GM12878 (cell line): ENCODE measurements around the gene SERPINB13. TPM values are rescaled to one million over a fixed set of nuclear protein-coding genes. Genes with fewer than 3 reads are reported as not detected.

Experiments used
- ATAC-seq: fragments of 200-7000 bp; cut with Tn5 transposase; 3 replicates; pipeline ENCODE4 v1.9.1; 2020; ENCODE audit warnings: mild to moderate bottlenecking, moderate library complexity
- BruUV-seq: library from RNA; stranded (reverse); fragments of 400-500 nt; replicated peaks from 2 replicates; lab custom pipeline; 2021; lab: Mats Ljungman, UMichigan
- CTCF ChIA-PET: fragments of 300-600 bp; sonication (Branson Sonifier 250); formaldehyde crosslinking; extraction: SDS; loops from one replicate; lab custom pipeline; 2021; ENCODE audit warnings: inconsistent platforms; lab: Yijun Ruan, JAX
- POLR2A ChIA-PET: fragments of 350-600 bp; formaldehyde crosslinking; extraction: SDS; loops from one replicate; lab custom pipeline; 2021; ENCODE audit warnings: inconsistent platforms; lab: Charles Lee
- RAD21 ChIA-PET: fragments of 300-600 bp; sonication (Branson Sonifier 250); formaldehyde crosslinking; loops from one replicate; lab custom pipeline; 2023; ENCODE audit warnings: antibody characterized with exemption; ENCODE audit not compliant: unreplicated experiment; lab: Charles Lee
- SMC1A ChIA-PET: fragments of 300-600 bp; sonication (Branson Sonifier 250); formaldehyde crosslinking; loops from one replicate; lab custom pipeline; 2023; ENCODE audit not compliant: unreplicated experiment, uncharacterized antibody; lab: Charles Lee
- DNase-seq: peaks from one replicate; pipeline ENCODE4 v3.0.0-alpha.2; 2011; ENCODE audit warnings: low read depth, low spot score
- FAIRE-seq: peaks from 3 replicates; lab custom pipeline; 2011; peaks lifted over from hg19 to GRCh38; lab: Jason Lieb, UNC
- H2AFZ ChIP-seq: 2 replicates; pipeline ENCODE4 v1.6.0; 2011; ENCODE audit warnings: low read depth, low read length, control low read depth; ENCODE audit not compliant: control insufficient read depth
- H3K27ac ChIP-seq: 2 replicates; pipeline ENCODE4 v1.5.1; 2011; ENCODE audit warnings: control low read depth; ENCODE audit not compliant: control insufficient read depth, insufficient read depth
- H3K27me3 ChIP-seq, 2 experiments: replicated peaks in 1 of 2; 2 replicates each; pipeline versions ENCODE4 v1.6.0 to v1.6.1; 2011; ENCODE audit warnings: low read length in 1 of 2; ENCODE audit not compliant: control insufficient read depth in 2 of 2, insufficient read depth in 2 of 2
- H3K36me3 ChIP-seq, 2 experiments: 2 replicates each; pipeline ENCODE4 v1.5.1; 2011; ENCODE audit warnings: low read length in 1 of 2; ENCODE audit not compliant: control insufficient read depth in 2 of 2, insufficient read depth in 2 of 2
- H3K4me1 ChIP-seq: 2 replicates; pipeline ENCODE4 v1.6.1; 2011; ENCODE audit warnings: mild to moderate bottlenecking, low read length, moderate library complexity, mixed read lengths; ENCODE audit not compliant: control insufficient read depth, insufficient read depth
- H3K4me2 ChIP-seq: 2 replicates; pipeline ENCODE4 v1.6.0; 2011; ENCODE audit warnings: control low read depth; ENCODE audit not compliant: control insufficient read depth, insufficient read depth
- H3K4me3 ChIP-seq: fragments of 200-600 bp; sonication (generic); 2 replicates; pipeline ENCODE4 v1.5.1; 2016
- H3K79me2 ChIP-seq: 2 replicates; pipeline ENCODE4 v1.6.0; 2011; ENCODE audit warnings: low read length; ENCODE audit not compliant: control insufficient read depth, insufficient read depth
- H3K9ac ChIP-seq: 2 replicates; pipeline ENCODE4 v1.8.0; 2011; ENCODE audit warnings: low read length, control low read depth, mixed read lengths; ENCODE audit not compliant: control insufficient read depth, insufficient read depth
- H3K9me3 ChIP-seq: replicated peaks from 3 replicates; pipeline ENCODE4 v1.5.1; 2011; ENCODE audit warnings: mild to moderate bottlenecking, low read length; ENCODE audit not compliant: control insufficient read depth, insufficient read depth
- H4K20me1 ChIP-seq: 2 replicates; pipeline ENCODE4 v1.6.0; 2011; ENCODE audit not compliant: control insufficient read depth, insufficient read depth
- EED ChIP-seq: sonication (generic); IDR thresholded peaks from 2 replicates; pipeline ENCODE4 v1.6.1; 2016; ENCODE audit warnings: antibody characterized with exemption, low read depth
- POU2F2 ChIP-seq: IDR thresholded peaks from 3 replicates; pipeline ENCODE4 v1.6.1; 2011; ENCODE audit warnings: low read depth, mild to moderate bottlenecking, low read length, borderline replicate concordance
- ZNF217 ChIP-seq: fragments of 450-650 bp; IDR thresholded peaks from 2 replicates; pipeline ENCODE4 v1.6.1; 2017; ENCODE audit warnings: antibody characterized with exemption, mild to moderate bottlenecking
- WGBS: methylation state at CpG from one replicate; pipeline ENCODE4 v1.1.6; 2016; ENCODE audit warnings: low lambda C conversion rate; ENCODE audit not compliant: insufficient replicate concordance, insufficient coverage; ENCODE audit errors: missing lambda C conversion rate; 5-methylcytosine and 5-hydroxymethylcytosine counted together
- in situ Hi-C: fragments of 300-500 bp; cut with MboI; formaldehyde crosslinking; loops from 9 replicates; pipeline ENCODE4 v1.14.3; 2018; ENCODE audit warnings: mixed read lengths
- intact Hi-C: fragments of 100-400 bp; cut with micrococcal nuclease; formaldehyde crosslinking; loops from one replicate; pipeline ENCODE4 v1.14.2; 2022; ENCODE audit not compliant: unreplicated experiment
- polyA plus RNA-seq, 11 experiments: library from polyadenylated mRNA; depleted of rRNA in 4 of 11; unstranded in 6 of 11; stranded (reverse) in 5 of 11; fragments of >200 nt; fragmentation: Nextera tagmentation in 4 of 11; fragmentation: Illumina TruSeq in 1 of 11; extraction: Ambion mirVana in 4 of 11; extraction: Trizol in 1 of 11; gene quantifications; 1 replicate in 1 of 11; 2 replicates in 10 of 11; pipeline versions ENCODE4 v1.2.1 to v1.2.3, GENCODE V29; 2011 to 2016; ENCODE audit warnings: inconsistent platforms in 2 of 11, missing spikeins in 2 of 11, low read depth in 1 of 11
- total RNA-seq, 4 experiments: library from RNA; depleted of rRNA in 3 of 4; stranded (reverse); fragments of >200 nt in 3 of 4; fragmentation: Illumina TruSeq in 1 of 4; extraction: Trizol in 1 of 4; gene quantifications; 2 replicates each; pipeline versions ENCODE4 v1.2.1 to v1.2.3, GENCODE V29; 2013 to 2021
- TF ChIP-seq, protein P1 (sequence below): IDR thresholded peaks from 2 replicates; pipeline ENCODE4 v1.6.1; 2011; ENCODE audit warnings: low read depth, low read length, improper control_type of control experiment, borderline replicate concordance

Gene SERPINB13
- total and polyA plus RNA-seq, 10 of the 15 experiments (the other 5 are each of a cell fraction or from before 2014, with no cell fraction given) = not detected

DNA sequence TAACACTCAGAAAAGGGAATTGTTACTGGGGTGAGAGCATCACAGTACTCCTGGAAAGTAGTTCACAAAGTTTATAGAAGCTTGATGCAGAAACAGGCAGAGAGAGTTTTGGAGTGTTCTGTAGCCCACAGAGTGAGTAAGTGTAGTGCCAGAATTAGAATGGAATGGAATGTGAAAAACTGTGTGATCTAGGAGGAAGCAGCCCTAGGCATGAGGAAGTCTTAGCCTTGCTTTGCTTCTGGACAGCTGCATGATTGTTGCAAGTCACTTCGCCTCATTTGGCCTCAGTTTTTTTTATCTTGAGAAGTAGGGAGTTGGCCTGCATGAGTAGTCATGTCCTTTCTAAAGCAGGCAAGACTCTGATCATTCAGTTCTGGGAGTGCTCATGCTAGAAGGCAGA, 34.1 kb upstream of the SERPINB13 start:
- BruUV-seq = no TSS peak
- Histone ChIP-seq H3K36me3 (no peaks in the 10 kb centered on the region), H2AFZ (no peak overlapping the region), H4K20me1 (no peaks in the 10 kb centered on the region), H3K4me1 (no peaks in the 10 kb centered on the region), H3K9ac (no peak overlapping the region), H3K4me2 (no peak overlapping the region), H3K27ac (no peak overlapping the region), H3K4me3 (no peak overlapping the region), H3K27me3 (no peaks in the 10 kb centered on the region; a peak in 1 of 4 replicates), H3K79me2 (no peaks in the 10 kb centered on the region), H3K9me3 (no peaks in the 10 kb centered on the region)
- CTCF ChIA-PET = no interaction called here
- no peak for FAIRE-seq
- DNase-seq = no peak
- RAD21 ChIA-PET = no interaction called here
- no peak for ATAC-seq
- in situ Hi-C loops (no loop called here), intact Hi-C loops (no loop called here)
- 0% methylated on average over 1 of the region's 1 CpG for WGBS
- SMC1A ChIA-PET = interaction anchor here (1.2 kb wide), 2 partner anchors 13 to 35 kb away, joined by 3 read pairs; no protein-coding TSS in a partner anchor
- TF ChIP-seq, protein P1, sequence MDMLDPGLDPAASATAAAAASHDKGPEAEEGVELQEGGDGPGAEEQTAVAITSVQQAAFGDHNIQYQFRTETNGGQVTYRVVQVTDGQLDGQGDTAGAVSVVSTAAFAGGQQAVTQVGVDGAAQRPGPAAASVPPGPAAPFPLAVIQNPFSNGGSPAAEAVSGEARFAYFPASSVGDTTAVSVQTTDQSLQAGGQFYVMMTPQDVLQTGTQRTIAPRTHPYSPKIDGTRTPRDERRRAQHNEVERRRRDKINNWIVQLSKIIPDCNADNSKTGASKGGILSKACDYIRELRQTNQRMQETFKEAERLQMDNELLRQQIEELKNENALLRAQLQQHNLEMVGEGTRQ = no peak
- TF ChIP-seq EED (no peak), ZNF217 (no peak), POU2F2 (no peak)
- POLR2A ChIA-PET = no interaction called here
